GM23338 (cell line): ENCODE measurements around the gene PEPD.

Experiments
- POLR2AphosphoS5 ChIP-seq: IDR thresholded peaks from 2 replicates; pipeline ENCODE4 v1.6.1; 2016; ENCODE audit warnings: antibody characterized with exemption, low read depth
- REST ChIP-seq: IDR thresholded peaks from one replicate; pipeline ENCODE4 v1.6.1; 2018; ENCODE audit warnings: antibody characterized with exemption; ENCODE audit not compliant: unreplicated experiment

- TF ChIP-seq POLR2AphosphoS5 (no peak), REST (no peak)
Observed at GRCh38 chr19:33519416-33519815, 2.2 kb downstream of the PEPD start.
